ENCODE data around the gene SLC5A1. TPM values are rescaled to one million over a fixed set of nuclear protein-coding genes. Genes with fewer than 3 reads are reported as not detected.

Gene SLC5A1
- not detected in 2 replicates for total RNA-seq

GRCh38 chr22:32042924-32043323, at the start of gene SLC5A1:
TSS of gene SLC5A1 (plus strand) at chr22:32043261. CDS start at chr22:32043282, 21 bp downstream.

DNA sequence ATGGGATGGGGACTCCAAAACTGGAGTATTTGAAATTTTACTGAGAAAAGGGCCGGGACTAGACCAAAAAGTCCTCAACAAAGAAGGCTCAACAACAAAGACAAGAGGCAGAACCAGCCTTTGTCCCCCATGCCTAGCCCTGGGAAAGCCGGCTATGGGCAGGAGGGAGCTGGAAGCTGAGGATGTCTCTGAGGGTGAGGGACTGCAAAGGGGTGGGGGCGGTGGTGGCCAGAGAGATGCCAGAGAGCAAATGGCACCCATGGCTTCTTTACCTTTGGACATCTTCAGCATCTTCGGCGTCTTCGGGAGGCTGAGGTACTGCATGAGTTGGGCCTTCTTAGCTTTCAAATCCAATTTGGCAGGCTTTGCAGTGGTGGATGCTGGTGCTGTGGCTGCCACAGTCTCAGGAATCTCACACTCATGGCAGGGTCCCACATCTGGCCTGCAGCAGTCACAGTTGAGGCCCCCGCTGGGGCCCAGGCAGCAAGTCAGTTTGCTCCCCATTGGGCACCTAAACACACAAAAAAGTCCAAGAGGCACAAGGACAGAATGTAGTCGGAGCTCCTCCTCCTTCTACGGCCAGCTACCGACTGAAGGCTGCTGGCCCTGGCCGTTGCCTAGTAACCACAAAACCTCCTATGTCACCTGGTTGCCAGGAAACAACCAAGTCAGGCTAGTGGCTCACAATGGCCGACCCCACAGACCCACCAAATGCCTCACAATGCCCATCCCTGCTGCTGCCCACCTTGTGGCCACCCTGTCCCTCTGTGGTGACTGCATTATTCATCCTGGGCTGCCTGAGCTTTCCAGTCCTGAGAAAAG, 115.9 kb downstream of the SLC5A1 start, which contains the start of gene C22orf42:
Gene C22orf42 (minus strand): TSS at position 592 of the 822 bp plus-strand sequence. CDS start 88 bp downstream, at position 504.

Small RNA genes within 50 kb of the gene (small RNA-seq; reads per million reads assigned to genes)
- not detected for gene AP1B1P2 (ENCODE audit: low replicate concordance)

Other genes with a start within 250 kb of the SLC5A1 start
- gene YWHAH, start 98.7 kb upstream of the SLC5A1 start, total RNA-seq, result 87.8 and 245 TPM in 2 replicates
- gene C22orf42, start 116.0 kb downstream of the SLC5A1 start, total RNA-seq, result not detected in 2 replicates
- not detected in 2 replicates for gene RFPL2, start 161.8 kb downstream of the SLC5A1 start, total RNA-seq
- not detected in 2 replicates for gene SLC5A4, start 212.1 kb downstream of the SLC5A1 start, total RNA-seq